AG04450 (cell line): Measurements from ENCODE around the gene HTRA2. TPM values are rescaled to one million over a fixed set of nuclear protein-coding genes. Genes with fewer than 3 reads are reported as not detected.

Experiments
- CTCF ChIA-PET: fragments of 300-600, 350-600 bp; formaldehyde crosslinking; extraction: SDS; loops from one replicate; lab custom pipeline; 2022; ENCODE audit warnings: antibody characterized with exemption, inconsistent platforms; lab: Charles Lee
- POLR2A ChIA-PET: fragments of 350-600 bp; formaldehyde crosslinking; extraction: SDS; loops from one replicate; lab custom pipeline; 2021; ENCODE audit warnings: antibody characterized with exemption, inconsistent platforms; lab: Yijun Ruan, JAX
- DNase-seq: peaks from one replicate; pipeline ENCODE4 v3.0.0-alpha.2; 2011; ENCODE audit warnings: low read depth, low spot score
- H3K27ac ChIP-seq: one replicate; pipeline ENCODE4 v1.5.1; 2012; ENCODE audit warnings: low read depth, low read length, control low read depth
- H3K27me3 ChIP-seq: one replicate; pipeline ENCODE4 v1.6.0; 2012; ENCODE audit warnings: low read length; ENCODE audit not compliant: control insufficient read depth, insufficient read depth
- H3K4me3 ChIP-seq: 2 replicates; pipeline ENCODE4 v1.5.1; 2011; ENCODE audit warnings: mild to moderate bottlenecking, low read depth, low read length, control low read depth
- H3K9me3 ChIP-seq: 2 replicates; pipeline ENCODE4 v1.5.1; 2012; ENCODE audit warnings: low read length; ENCODE audit not compliant: control insufficient read depth, insufficient read depth
- polyA plus RNA-seq: library from polyadenylated mRNA; depleted of rRNA; stranded (reverse); fragments of >200 nt; gene quantifications from 2 replicates; pipeline ENCODE4 v1.2.3, GENCODE V29; 2011
- TF ChIP-seq, protein P1 (sequence below): IDR thresholded peaks from 2 replicates; pipeline ENCODE4 v1.5.1; 2011; ENCODE audit warnings: low read depth, low read length, control low read depth, inconsistent platforms

Gene HTRA2
- polyA plus RNA-seq, 1 experiment: 20.2 TPM

DNA sequence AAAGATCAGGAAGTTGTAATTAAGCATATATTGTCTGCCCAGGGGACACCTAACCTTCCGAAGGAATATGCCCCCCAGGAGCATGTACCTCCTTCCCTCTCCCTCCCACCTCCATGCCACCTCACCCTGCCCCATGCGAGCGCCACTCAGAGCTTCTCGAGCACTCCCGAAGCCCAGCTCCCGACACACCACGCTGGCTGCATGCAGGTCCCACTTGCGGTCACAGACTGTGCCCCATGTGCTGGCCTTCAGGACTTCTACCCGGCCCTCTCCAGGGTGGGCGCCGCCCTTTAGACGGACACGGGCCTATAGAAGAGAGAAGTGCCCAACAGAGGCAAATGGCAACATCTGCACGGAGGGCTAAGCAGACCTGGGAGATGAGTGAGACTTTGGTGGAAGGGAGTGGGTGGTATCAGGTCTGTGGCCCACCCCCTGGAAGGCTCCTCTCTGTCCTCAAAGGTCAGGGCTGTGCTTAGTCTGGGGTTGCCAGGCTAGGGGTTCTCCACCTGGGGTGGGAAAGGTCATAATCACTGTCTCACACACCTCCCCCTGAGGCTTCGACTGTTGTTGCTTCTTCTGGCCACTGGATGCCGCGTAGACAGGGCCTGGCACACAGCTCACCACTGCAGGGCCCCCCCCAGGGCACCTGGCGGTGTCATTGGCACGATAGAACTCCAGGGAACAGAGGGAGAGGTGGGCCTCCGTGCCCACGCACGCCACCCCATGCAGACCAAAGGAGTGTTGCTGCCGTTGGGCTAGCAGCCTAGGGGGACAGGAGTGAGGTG, 6.6 kb downstream of the HTRA2 start:
- Histone ChIP-seq H3K27me3 (no peaks in the 10 kb centered on the region), H3K27ac (no peak overlapping the region), H3K4me3 (no peak overlapping the region), H3K9me3 (no peaks in the 10 kb centered on the region)
- DNase-seq: no peak
- POLR2A ChIA-PET: no interaction called here
- TF ChIP-seq, protein P1, sequence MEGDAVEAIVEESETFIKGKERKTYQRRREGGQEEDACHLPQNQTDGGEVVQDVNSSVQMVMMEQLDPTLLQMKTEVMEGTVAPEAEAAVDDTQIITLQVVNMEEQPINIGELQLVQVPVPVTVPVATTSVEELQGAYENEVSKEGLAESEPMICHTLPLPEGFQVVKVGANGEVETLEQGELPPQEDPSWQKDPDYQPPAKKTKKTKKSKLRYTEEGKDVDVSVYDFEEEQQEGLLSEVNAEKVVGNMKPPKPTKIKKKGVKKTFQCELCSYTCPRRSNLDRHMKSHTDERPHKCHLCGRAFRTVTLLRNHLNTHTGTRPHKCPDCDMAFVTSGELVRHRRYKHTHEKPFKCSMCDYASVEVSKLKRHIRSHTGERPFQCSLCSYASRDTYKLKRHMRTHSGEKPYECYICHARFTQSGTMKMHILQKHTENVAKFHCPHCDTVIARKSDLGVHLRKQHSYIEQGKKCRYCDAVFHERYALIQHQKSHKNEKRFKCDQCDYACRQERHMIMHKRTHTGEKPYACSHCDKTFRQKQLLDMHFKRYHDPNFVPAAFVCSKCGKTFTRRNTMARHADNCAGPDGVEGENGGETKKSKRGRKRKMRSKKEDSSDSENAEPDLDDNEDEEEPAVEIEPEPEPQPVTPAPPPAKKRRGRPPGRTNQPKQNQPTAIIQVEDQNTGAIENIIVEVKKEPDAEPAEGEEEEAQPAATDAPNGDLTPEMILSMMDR: no peak
- CTCF ChIA-PET: interaction anchor here (0.9 kb wide), 1 partner anchor 52 kb away, joined by 3 read pairs; no protein-coding TSS in a partner anchor

DNA sequence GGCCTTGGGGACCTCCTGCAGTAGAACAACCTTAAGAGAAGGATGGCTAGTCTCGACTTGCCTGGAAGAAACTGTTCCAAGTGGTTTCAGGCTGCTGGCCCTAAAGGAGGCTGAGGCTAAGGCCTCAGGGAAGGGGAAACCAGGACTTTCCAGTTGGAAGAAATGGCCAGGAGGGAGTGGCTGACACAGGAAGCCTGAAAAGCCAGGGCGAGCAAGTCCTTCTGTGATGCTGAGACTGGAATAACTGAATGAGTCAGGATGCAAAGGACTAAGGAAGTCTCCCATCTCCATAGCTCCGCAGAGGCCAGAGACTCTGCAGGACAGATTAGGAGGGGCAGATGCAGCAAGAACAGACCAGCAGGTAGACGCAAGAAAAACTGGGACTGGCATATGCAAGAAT, 7.4 kb downstream of the HTRA2 start:
- Histone ChIP-seq H3K27ac (no peak overlapping the region), H3K27me3 (no peaks in the 10 kb centered on the region), H3K9me3 (no peaks in the 10 kb centered on the region), H3K4me3 (no peak overlapping the region)
- CTCF ChIA-PET: interaction anchor here (1.4 kb wide), 1 partner anchor 51 kb away, joined by 3 read pairs; no protein-coding TSS in a partner anchor
- TF ChIP-seq, protein P1: no peak
- no peak for DNase-seq
- POLR2A ChIA-PET: no interaction called here

DNA sequence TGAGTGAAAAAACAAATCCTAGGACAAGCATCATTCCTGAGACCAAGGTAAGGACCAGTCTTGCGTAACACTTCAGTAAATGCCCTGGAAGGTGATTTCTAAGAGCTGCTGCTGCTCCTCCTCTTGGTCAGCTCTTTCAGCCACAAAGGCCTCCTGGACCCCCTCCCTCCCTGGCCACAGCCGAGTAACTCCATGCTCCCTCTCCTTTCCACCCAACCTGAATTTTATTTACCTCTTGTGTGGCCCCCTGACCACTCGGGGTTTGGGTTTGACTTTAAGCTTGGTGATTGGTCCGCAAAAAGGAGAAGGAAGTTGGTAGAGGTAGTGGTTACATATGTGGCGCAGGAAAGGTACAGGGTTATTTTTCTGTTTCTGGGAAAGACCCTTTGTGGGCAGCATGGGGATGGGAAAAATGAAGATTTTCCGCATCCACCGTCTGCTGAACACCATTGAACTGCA, 9.2 kb downstream of the HTRA2 start:
- DNase-seq: no peak
- Histone ChIP-seq H3K9me3 (no peaks in the 10 kb centered on the region), H3K4me3 (no peak overlapping the region), H3K27me3 (no peaks in the 10 kb centered on the region), H3K27ac (no peak overlapping the region)
- TF ChIP-seq, protein P1: no peak
- ChIA-PET CTCF (interaction anchor here (0.7 to 1.2 kb wide), 3 partner anchors 46 to 65 kb away, joined by 3 to 4 read pairs (median 3); partner anchors contain the start of genes CCDC142 and TTC31), POLR2A (interaction anchor here (0.6 to 1.4 kb wide), 2 partner anchors 15 to 117 kb away, joined by 8 to 9 read pairs; partner anchors contain the start of gene LOXL3)

DNA sequence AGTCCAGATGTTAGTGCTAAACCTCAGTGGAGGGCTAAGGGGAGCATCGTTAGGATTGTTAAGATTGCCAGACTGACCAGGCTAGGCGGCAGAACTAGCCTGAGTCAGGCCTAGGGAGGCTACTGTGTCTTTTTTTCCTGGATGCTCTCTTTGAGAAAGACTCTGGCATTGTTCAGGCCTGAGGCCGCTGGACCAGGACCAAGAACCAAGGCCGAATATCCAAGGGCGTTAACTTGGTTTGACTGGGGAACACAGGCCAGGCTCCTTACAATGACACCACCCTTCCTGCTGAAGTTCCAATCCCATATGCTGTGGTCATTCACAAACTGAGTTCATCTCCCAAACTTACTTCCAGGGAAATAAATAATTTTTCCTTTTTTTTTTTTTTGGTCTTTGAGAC, 10.6 kb downstream of the HTRA2 start:
- POLR2A ChIA-PET: interaction anchor here (0.7 kb wide), 1 partner anchor 50 kb away, joined by 5 read pairs; no protein-coding TSS in a partner anchor
- CTCF ChIA-PET: interaction anchor here (1.1 kb wide), 1 partner anchor 47 kb away, joined by 3 read pairs; no protein-coding TSS in a partner anchor

More for the DNA sequence above, 10.6 kb downstream of the HTRA2 start:
- Histone ChIP-seq H3K9me3 (no peaks in the 10 kb centered on the region), H3K4me3 (no peak overlapping the region), H3K27ac (no peak overlapping the region), H3K27me3 (no peaks in the 10 kb centered on the region)
- no peak for DNase-seq
- TF ChIP-seq, protein P1: no peak
